Thymus (tissue), 11 donors: ENCODE measurements around the gene BCAR3. TPM values are rescaled to one million over a fixed set of nuclear protein-coding genes. Genes with fewer than 3 reads are reported as not detected.

ENCODE experiments used
- DNase-seq, 9 donors: peaks; one replicate each; pipeline ENCODE4 v3.0.0-alpha.2; 2013; ENCODE audit warnings: low spot score in 9 of 9, low read depth in 6 of 9, missing footprints in 1 of 9
- H3K27ac ChIP-seq, 2 donors: one replicate each; pipeline ENCODE4 v1.5.1; 2013; ENCODE audit warnings: control low read depth in 1 of 2, low read depth in 1 of 2, low read length in 1 of 2, mild to moderate bottlenecking in 1 of 2, moderate library complexity in 1 of 2
- H3K27me3 ChIP-seq, 2 donors: one replicate each; pipeline ENCODE4 v1.5.1; 2013; ENCODE audit warnings: low read length in 1 of 2; ENCODE audit not compliant: control insufficient read depth in 2 of 2, insufficient read depth in 1 of 2
- H3K36me3 ChIP-seq, 2 donors: one replicate each; pipeline ENCODE4 v1.5.1; 2013; ENCODE audit warnings: low read length in 1 of 2, mild to moderate bottlenecking in 1 of 2, moderate library complexity in 1 of 2; ENCODE audit not compliant: control insufficient read depth in 2 of 2, insufficient read depth in 2 of 2
- H3K4me1 ChIP-seq, 2 donors: one replicate each; pipeline ENCODE4 v1.5.1; 2013; ENCODE audit warnings: low read length in 2 of 2; ENCODE audit not compliant: control insufficient read depth in 2 of 2, insufficient read depth in 2 of 2
- H3K4me3 ChIP-seq, 2 donors: one replicate each; pipeline ENCODE4 v1.5.1; 2013; ENCODE audit warnings: low read length in 2 of 2, control low read depth in 1 of 2, mild to moderate bottlenecking in 1 of 2
- H3K9me3 ChIP-seq, 2 donors: one replicate each; pipeline ENCODE4 v1.5.1; 2013; ENCODE audit warnings: low read length in 1 of 2, mild to moderate bottlenecking in 1 of 2; ENCODE audit not compliant: control insufficient read depth in 2 of 2, insufficient read depth in 1 of 2
- WGBS: extraction: QIAGEN DNeasy Blood & Tissue Kit; methylation state at CpG from one replicate; pipeline ENCODE4 v1.1.7; 2013; 5-methylcytosine and 5-hydroxymethylcytosine counted together
- polyA plus RNA-seq: library from polyadenylated mRNA; stranded (reverse); fragments of 200-250 nt; gene quantifications from one replicate; pipeline ENCODE4 v1.2.3, GENCODE V29; 2013
- total RNA-seq: library from RNA; stranded (reverse); fragments of 120-200 nt; gene quantifications from one replicate; pipeline ENCODE4 v1.2.4, GENCODE V29; 2013
- donor health status: healthy.

BCAR3 gene
- total and polyA plus RNA-seq, 2 donors: 7.9 to 10.5 TPM

GRCh38 chr1:93686504-93687250, 5.0 kb upstream of the BCAR3 start:
- no peak overlapping the region for H3K27ac ChIP-seq
- peaks cover 6 to 11% of the 10 kb centered on the region in 2 donors for H3K27me3 ChIP-seq
- H3K36me3 ChIP-seq: no peaks in the 10 kb centered on the region
- H3K9me3 ChIP-seq: no peaks in the 10 kb centered on the region
- DNase-seq: no peak
- peaks cover 11 to 14% of the 10 kb centered on the region in 2 donors for H3K4me1 ChIP-seq
- 96% methylated on average over 3 of the region's 3 CpGs for WGBS
- H3K4me3 ChIP-seq: no peak overlapping the region

- H3K4me1 ChIP-seq: peaks cover 6 to 11% of the 10 kb centered on the region in 2 donors
- 89% methylated on average over 1 of the region's 1 CpG for WGBS
Measured at GRCh38 chr1:93685918-93686317, 4.3 kb upstream of the BCAR3 start.

DNA sequence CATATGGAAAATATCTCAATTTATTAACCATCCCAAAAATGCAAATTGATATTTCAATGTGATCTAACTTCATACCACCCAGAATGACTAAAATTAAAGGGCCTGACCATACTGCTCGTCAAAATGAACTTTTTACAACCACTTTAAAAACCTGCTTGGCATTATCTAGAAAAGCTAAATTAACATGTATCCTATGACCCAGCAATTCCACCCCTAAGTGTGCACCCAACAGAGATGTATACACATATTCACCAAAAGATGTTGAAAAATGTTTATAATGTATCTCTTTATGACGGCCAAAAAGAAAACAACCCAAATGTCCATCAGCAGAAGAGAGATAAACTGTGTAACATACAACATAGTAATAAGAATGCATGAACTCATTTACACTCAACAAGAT, 1.6 kb upstream of the BCAR3 start:
- no peak overlapping the region for H3K27ac ChIP-seq
- H3K9me3 ChIP-seq: no peaks in the 10 kb centered on the region
- no peak overlapping the region for H3K4me3 ChIP-seq
- DNase-seq: no peak
- H3K27me3 ChIP-seq: peaks cover 21 to 30% of the 10 kb centered on the region in 2 donors
- no peaks in the 10 kb centered on the region for H3K36me3 ChIP-seq
- 98% methylated on average over 2 of the region's 2 CpGs for WGBS
- peaks cover 6 to 21% of the 10 kb centered on the region in 2 donors for H3K4me1 ChIP-seq

More at GRCh38 chr1:93685918-93686317, 4.3 kb upstream of the BCAR3 start:
- no peaks in the 10 kb centered on the region for H3K36me3 ChIP-seq
- no peak overlapping the region for H3K27ac ChIP-seq
- H3K27me3 ChIP-seq: peaks cover 13 to 18% of the 10 kb centered on the region in 2 donors
- no peak overlapping the region for H3K4me3 ChIP-seq
- DNase-seq: no peak
- no peaks in the 10 kb centered on the region for H3K9me3 ChIP-seq

DNA sequence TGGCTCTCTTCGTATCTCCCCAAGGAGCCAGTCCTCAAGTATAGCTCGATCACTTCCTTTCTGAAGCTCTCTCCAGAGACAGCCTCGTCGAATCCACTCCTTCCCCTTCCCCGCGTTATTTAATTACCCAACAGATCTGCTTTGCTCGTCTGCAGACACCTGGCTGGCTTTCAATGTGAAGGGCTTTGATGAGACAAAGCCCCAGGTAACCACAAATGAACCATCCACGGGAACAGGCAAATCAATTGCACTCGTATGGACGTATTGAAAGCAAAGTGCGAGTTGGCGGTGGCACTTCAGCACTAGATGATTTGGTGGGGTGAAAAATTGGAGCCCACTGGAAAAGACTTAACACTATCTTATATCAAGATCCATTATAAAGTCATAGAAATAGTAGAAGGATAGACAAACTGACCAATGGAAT, 364 bp upstream of the BCAR3 start:
- Histone ChIP-seq H3K36me3 (no peaks in the 10 kb centered on the region), H3K27ac (peak overlapping the region in 1 of 2 donors; percentile 75), H3K27me3 (peaks cover 21 to 30% of the 10 kb centered on the region in 2 donors), H3K9me3 (no peaks in the 10 kb centered on the region), H3K4me1 (peaks cover 6 to 21% of the 10 kb centered on the region in 2 donors), H3K4me3 (peak overlapping the region; percentile 39 to 52)
- WGBS: 19% methylated on average over 12 of the region's 12 CpGs
- DNase-seq: no peak

DNA sequence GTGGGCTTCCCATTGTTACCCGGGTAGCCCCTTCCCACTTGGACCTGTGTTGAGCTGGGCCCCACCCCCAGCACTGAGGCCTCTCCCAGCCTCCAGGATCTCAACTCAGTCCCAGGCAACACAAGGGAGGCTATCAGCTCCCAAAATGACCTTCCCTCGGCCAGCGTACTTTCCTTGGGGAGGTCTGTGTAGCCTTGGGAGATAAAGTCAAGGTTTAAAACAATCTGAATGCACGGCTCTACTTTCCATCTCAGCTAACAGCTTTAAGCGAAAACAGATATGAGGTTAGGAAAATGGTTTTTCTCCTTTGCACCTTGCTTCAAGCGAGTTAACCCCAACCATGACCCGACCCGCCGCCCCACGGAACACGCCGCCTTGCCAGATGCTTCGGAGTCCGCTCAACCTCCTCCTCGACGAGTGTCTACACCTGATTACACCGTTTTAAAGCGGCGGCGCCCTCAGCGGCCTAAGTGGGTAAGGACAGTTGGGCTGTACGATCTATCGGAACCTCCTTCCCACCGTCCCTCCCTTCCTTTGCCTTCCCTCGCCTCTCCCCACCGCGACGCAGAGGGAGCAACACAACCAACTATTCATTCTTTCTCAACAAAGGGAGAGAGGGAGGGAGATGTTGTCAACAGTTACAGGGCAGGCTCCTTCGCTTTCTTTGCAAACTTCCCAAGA, 1.1 kb downstream of the BCAR3 start:
- Histone ChIP-seq H3K27me3 (peaks cover 21 to 30% of the 10 kb centered on the region in 2 donors), H3K4me1 (peaks cover 6 to 26% of the 10 kb centered on the region in 2 donors)
- 26% methylated on average over 29 of the region's 29 CpGs for WGBS

GRCh38 chr1:93680076-93680419, 1.6 kb downstream of the BCAR3 start:
- 93% methylated on average over 5 of the region's 5 CpGs for WGBS
- H3K27ac ChIP-seq: peak overlapping the region; percentile 8 to 25
- no peaks in the 10 kb centered on the region for H3K36me3 ChIP-seq
- no peaks in the 10 kb centered on the region for H3K9me3 ChIP-seq
- DNase-seq: no peak
- H3K4me1 ChIP-seq: peaks cover 6 to 26% of the 10 kb centered on the region in 2 donors
- H3K4me3 ChIP-seq: peak overlapping the region in 1 of 2 donors; percentile 18
- peaks cover 21 to 30% of the 10 kb centered on the region in 2 donors for H3K27me3 ChIP-seq

More for the DNA sequence above, 1.1 kb downstream of the BCAR3 start:
- H3K9me3 ChIP-seq: no peaks in the 10 kb centered on the region
- H3K27ac ChIP-seq: peak overlapping the region; percentile 8 to 25
- H3K36me3 ChIP-seq: no peaks in the 10 kb centered on the region
- DNase-seq: peak in 4 of 9 donors; percentile 27 to 67 (median 38)
- H3K4me3 ChIP-seq: peak overlapping the region; percentile 44 to 52

GRCh38 chr1:93679546-93679945, 2.1 kb downstream of the BCAR3 start:
- 93% methylated on average over 4 of the region's 4 CpGs for WGBS
- Histone ChIP-seq H3K27me3 (peaks cover 21 to 30% of the 10 kb centered on the region in 2 donors), H3K36me3 (no peaks in the 10 kb centered on the region), H3K4me3 (no peak overlapping the region), H3K9me3 (no peaks in the 10 kb centered on the region), H3K4me1 (peaks cover 6 to 28% of the 10 kb centered on the region in 2 donors), H3K27ac (peak overlapping the region in 1 of 2 donors; percentile 49)
- DNase-seq: no peak

GRCh38 chr1:93678946-93679480, 2.6 kb downstream of the BCAR3 start:
- Histone ChIP-seq H3K27ac (no peak overlapping the region), H3K36me3 (no peaks in the 10 kb centered on the region), H3K4me3 (no peak overlapping the region), H3K27me3 (peaks cover 21 to 30% of the 10 kb centered on the region in 2 donors), H3K4me1 (peaks cover 6 to 29% of the 10 kb centered on the region in 2 donors), H3K9me3 (no peaks in the 10 kb centered on the region)
- no peak for DNase-seq
- 95% methylated on average over 4 of the region's 4 CpGs for WGBS

DNA sequence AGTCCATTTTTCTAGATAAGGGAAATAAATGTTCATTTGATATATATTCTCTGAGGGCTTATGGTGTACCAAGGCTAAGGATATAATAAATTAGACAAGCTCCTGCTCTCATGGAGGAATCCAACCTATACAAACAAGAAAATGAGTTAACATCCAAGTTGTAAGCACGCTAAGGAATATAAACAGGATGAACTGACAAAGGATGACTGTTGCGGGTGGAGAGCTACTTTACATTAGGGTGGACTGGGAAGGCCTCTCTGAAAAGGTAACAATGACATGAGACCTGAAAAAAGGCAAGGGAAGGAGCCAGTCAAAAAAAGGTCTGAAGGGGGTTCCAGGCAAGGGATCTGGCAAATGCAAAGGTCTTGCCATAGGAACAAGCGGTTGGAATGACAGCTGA, 3.1 kb downstream of the BCAR3 start:
- no peaks in the 10 kb centered on the region for H3K9me3 ChIP-seq
- WGBS: 98% methylated on average over 3 of the region's 3 CpGs
- no peaks in the 10 kb centered on the region for H3K36me3 ChIP-seq
- DNase-seq: no peak
- peaks cover 21 to 30% of the 10 kb centered on the region in 2 donors for H3K27me3 ChIP-seq
- no peak overlapping the region for H3K27ac ChIP-seq
- no peak overlapping the region for H3K4me3 ChIP-seq
- H3K4me1 ChIP-seq: peaks cover 6 to 29% of the 10 kb centered on the region in 2 donors
